Activated CD8-positive, alpha-beta memory T cell treated with anti-CD3 and anti-CD28 coated beads for 36 hours (primary cell): ENCODE data around the gene TMEM175. TPM values are rescaled to one million over a fixed set of nuclear protein-coding genes. Genes with fewer than 3 reads are reported as not detected.
"Not testable (repeated sequence)": the region's sequence is repeated elsewhere in the genome, so short reads cannot be mapped to it uniquely, and the experiment has no call there.

Experiments
- CTCF ChIA-PET: fragments of 350-600 bp; sonication (Branson Sonifier 250); formaldehyde crosslinking; loops from one replicate; lab custom pipeline; 2021; ENCODE audit warnings: antibody characterized with exemption; lab: Charles Lee
- POLR2A ChIA-PET: fragments of 350-600 bp; sonication (Branson Sonifier 250); formaldehyde crosslinking; loops from one replicate; lab custom pipeline; 2021; ENCODE audit warnings: antibody characterized with exemption; lab: Charles Lee
- total RNA-seq, 2 experiments: library from RNA; stranded (reverse); gene quantifications; one replicate each; pipeline ENCODE4 v1.2.3, GENCODE V29; 2021

TMEM175 gene
- total RNA-seq, 2 experiments from 2014 or later = 16.9 to 17.3 TPM

GRCh38 chr4:973431-974397, 41.5 kb downstream of the TMEM175 start, which contains the start of gene DGKQ:
TSS of gene DGKQ (minus strand) at chr4:973569. CDS start at chr4:973482, 87 bp downstream.
- CTCF ChIA-PET = no interaction called here
- POLR2A ChIA-PET = no interaction called here

- ChIA-PET POLR2A (no interaction called here), CTCF (no interaction called here)
Observed at GRCh38 chr4:974668-975067, 42.4 kb downstream of the TMEM175 start.

GRCh38 chr4:976016-976415, 43.8 kb downstream of the TMEM175 start:
- POLR2A ChIA-PET, CTCF ChIA-PET: not testable (repeated sequence)

DNA sequence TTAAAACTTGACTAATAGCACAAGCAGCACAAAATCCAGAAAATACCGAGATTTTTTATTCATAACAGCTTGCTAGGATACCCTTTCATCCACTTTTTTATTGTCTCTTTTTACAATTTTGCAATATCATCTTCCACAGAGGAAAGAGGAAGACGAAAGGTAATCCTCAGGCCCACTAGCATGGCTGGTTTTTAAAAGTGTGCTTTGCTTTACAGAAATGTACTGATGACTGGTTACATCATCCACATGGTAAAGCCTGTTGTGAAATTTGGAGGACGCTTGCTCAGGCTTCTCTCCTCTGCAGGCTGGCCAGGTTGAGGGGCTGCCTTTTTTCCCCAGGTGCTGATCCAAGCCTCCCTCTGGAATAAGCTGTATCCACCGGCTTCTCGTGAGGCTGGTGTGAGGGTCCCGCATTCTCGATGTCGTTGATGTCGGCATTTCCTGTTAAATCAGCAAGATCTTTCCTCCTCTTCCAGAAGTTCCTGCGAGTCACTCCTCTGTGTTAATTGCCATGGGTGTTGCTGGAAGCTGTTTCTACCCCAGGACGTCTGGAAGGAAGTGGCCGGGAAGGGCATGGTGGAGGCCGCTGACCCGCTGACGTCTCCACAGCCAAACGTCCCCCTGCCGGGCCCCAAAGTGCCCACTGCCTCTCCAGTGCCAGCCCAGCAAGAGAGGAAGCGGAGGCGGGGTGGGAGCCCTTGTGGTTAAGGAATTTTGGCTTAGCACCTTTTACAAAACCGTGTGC, 46.9 kb downstream of the TMEM175 start:
- CTCF ChIA-PET = no interaction called here
- POLR2A ChIA-PET = no interaction called here

GRCh38 chr4:982291-982690, 50.0 kb downstream of the TMEM175 start:
- ChIA-PET POLR2A (no interaction called here), CTCF (no interaction called here)

- CTCF ChIA-PET = no interaction called here
- POLR2A ChIA-PET = no interaction called here
Observed at GRCh38 chr4:982814-983213, 50.6 kb downstream of the TMEM175 start.

- ChIA-PET CTCF (no interaction called here), POLR2A (no interaction called here)
Observed at GRCh38 chr4:984336-985054, 52.2 kb downstream of the TMEM175 start.

DNA sequence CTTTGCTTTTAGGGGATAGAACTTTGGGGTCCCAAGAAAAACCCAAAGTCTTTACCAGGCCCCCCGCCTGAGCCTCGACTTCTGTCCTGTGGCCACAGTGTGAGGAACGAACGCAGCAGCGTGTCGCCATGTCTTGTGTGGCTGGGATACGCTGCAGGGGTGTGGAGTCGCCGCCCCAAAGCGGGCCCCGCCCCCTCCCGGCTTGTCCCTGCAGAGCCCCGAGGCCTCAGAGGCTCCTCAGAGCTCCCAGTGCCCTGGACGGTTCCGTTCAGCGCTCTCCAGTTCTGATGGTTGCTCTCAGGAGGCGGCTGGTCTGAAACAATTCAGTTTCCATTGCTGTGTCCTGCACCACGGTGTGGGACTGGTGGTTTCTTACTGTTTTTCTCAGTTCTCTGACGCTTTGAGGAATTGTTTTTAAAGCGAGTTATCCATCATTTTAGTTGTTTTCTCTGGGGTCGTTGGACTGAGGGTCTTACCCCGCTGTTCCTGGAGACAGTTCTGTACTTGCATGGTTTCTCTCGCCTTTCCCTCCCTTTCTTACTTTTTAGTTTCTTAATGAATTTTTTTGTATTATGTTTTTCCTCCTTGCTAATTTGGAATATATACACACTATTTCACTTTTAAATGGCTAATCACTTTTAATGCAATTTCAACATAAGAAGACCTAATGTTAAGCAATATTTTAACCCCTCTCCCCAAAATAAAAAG, 53.0 kb downstream of the TMEM175 start:
- ChIA-PET POLR2A (no interaction called here), CTCF (no interaction called here)

GRCh38 chr4:986428-986878, 54.2 kb downstream of the TMEM175 start:
- POLR2A ChIA-PET = interaction anchor here (0.7 to 1.5 kb wide), 3 partner anchors 108 to 303 kb away, joined by 3 to 6 read pairs (median 4); no protein-coding TSS in a partner anchor
- CTCF ChIA-PET = interaction anchor here (0.8 to 1.6 kb wide), 11 partner anchors 16 to 245 kb away, joined by 3 to 9 read pairs (median 4); no protein-coding TSS in a partner anchor

DNA sequence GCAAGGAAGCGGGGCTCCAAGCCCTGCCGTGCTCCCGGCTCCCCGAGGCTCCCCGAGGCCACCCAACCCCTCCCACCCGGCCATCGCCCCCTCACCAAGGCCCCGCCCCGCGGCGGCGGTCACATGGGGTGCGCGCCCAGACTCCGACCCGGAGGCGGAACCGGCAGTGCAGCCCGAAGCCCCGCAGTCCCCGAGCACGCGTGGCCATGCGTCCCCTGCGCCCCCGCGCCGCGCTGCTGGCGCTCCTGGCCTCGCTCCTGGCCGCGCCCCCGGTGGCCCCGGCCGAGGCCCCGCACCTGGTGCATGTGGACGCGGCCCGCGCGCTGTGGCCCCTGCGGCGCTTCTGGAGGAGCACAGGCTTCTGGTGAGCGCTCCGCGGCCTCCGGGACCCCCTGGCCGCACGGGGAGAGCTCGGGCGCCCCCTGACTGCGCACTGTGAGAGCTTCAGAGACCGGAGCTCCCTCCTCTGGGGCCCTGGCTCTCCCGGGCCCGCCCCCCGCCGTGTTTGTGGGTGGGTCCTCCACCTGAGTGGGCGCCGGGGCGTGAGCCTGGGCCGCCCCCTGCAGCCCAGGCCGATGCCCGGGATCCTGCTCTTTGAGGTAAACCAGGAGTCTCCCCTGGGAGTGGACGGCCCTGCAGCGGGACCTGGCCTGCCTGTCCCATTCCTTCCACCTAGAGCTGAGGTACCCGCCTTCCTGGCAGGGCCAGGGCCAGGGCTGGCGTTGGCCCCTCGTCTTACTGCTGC, 54.8 kb downstream of the TMEM175 start, which contains the start of gene IDUA:
IDUA (plus strand) TSS at position 166 of the 745 bp plus-strand sequence; CDS start at position 207, 41 bp downstream.
- POLR2A ChIA-PET = interaction anchor here (0.7 to 1.5 kb wide), 3 partner anchors 108 to 302 kb away, joined by 3 to 6 read pairs (median 4); no protein-coding TSS in a partner anchor
- CTCF ChIA-PET = interaction anchor here (0.6 to 1.6 kb wide), 19 partner anchors 15 to 254 kb away, joined by 3 to 9 read pairs (median 4); partner anchors contain the start of genes GAK and TMEM175

GRCh38 chr4:987624-988513, 55.6 kb downstream of the TMEM175 start:
- CTCF ChIA-PET = interaction anchor here (0.6 to 1.6 kb wide), 19 partner anchors 14 to 254 kb away, joined by 3 to 9 read pairs (median 4); partner anchors contain the start of genes GAK and TMEM175
- POLR2A ChIA-PET = interaction anchor here (1.0 to 1.5 kb wide), 2 partner anchors 109 to 206 kb away, joined by 4 to 6 read pairs; no protein-coding TSS in a partner anchor

DNA sequence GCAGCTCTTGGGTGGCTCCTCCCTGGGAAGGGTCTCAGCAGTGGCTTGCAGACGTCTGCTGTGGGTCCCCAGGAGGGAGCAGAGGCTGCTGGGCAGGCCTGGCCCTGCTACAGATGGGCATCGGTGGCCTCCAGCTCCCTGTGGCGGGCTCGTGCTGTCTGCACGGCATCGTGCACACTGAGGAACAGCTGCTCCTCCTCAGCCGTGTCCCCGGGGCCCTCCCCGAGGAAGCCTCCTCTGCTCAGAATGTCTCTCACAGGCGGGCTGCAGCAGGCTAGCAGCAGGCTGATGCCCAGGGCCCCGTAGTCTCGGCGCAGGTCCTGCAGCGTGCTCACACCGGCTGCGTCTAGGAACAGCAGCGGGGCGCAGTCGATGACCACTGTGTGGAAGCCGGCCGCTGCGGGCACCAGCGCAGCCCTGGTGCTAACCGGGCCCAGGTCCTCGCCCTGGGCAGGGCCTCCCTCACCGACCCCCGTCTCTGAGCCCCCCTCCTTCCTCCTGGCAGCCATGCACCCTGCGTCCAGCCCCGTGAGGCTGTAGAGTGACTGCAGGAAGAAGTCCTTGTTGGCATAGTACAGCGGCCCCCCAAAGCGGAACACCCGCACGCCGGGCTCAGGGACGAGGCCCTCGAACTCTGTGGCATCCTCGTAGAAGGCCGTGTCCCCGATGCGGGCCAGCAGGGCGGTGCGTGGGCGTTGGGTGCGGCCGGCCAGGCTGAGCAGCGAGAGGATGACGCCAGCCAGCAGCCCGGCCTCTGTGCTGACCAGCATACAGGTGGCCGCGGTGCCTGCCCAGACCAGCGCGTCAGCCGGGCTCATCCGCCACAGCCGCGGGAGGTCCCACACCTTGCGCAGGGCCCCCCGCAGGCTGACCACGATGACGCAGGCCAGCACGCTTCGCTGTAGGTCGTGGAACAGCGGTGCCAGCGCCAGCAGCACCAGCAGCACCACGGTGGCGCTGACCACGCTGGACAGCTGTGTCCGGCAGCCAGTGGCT, 56.8 kb downstream of the TMEM175 start:
- ChIA-PET POLR2A (no interaction called here), CTCF (interaction anchor here (0.8 kb wide), 1 partner anchor 246 kb away, joined by 4 read pairs; no protein-coding TSS in a partner anchor)

- CTCF ChIA-PET = no interaction called here
- POLR2A ChIA-PET = no interaction called here
Observed at GRCh38 chr4:989722-990471, 57.6 kb downstream of the TMEM175 start.

DNA sequence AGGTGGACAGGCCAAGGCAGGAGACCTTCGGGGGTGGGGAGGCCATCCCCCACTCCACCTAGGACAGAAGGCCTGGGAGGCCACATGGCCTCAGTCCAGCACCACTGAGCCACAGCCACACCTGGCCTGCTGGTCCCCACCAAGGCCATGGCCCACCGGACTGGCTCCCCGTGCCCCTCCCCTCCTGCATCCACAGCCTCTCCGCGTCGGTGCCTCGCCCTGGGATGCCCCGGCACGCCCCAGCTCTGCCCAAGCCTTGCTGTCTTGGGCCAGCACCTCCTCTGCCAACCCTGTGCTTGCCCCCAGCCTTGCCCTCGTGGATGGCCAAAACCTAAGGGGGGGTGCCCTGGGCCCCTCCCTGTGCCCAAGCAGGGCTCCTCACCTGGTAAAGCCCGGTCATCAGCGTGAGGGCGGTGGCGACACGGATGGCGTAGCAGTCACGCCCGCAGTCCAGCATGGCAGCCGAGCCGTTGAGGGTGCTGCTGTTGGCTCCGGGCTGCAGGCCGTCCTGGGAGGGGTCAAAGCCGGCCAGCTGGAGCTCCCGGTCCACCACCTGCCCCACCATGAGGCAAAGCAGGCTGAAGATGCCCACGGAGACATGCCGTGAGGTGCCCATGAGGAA, 58.6 kb downstream of the TMEM175 start:
- CTCF ChIA-PET = no interaction called here
- POLR2A ChIA-PET = no interaction called here
